MM.1S (cell line): ENCODE results near the gene CLEC7A.

Experiments used
- CTCF ChIP-seq: fragments of 300-600 bp; sonication (generic); IDR thresholded peaks from 2 replicates; pipeline ENCODE4 v1.5.1; 2016; ENCODE audit warnings: antibody characterized with exemption, low read length, mixed read lengths
- EZH2phosphoT487 ChIP-seq: fragments of 300-600 bp; sonication (generic); IDR thresholded peaks from 2 replicates; pipeline ENCODE4 v1.6.1; 2018; ENCODE audit warnings: antibody characterized with exemption, low read length

- TF ChIP-seq EZH2phosphoT487 (no peak), CTCF (no peak)
These were observed 14.1 kb downstream of the CLEC7A start for GRCh38 chr12:10115890-10116289.
